ENCODE results near the gene TRAF5.
"Not testable (repeated sequence)": the region's sequence is repeated elsewhere in the genome, so short reads cannot be mapped to it uniquely, and the experiment has no call there.

- not testable (repeated sequence) for TF ChIP-seq CTCF (IDR thresholded peaks at IDR 0.05); ZNF512 (CRISPR knock-in tag; IDR thresholded peaks at IDR 0.05; ENCODE audit: borderline replicate concordance); ZNF671 (CRISPR knock-in tag; IDR thresholded peaks at IDR 0.05); E2F5 (CRISPR knock-in tag; IDR thresholded peaks at IDR 0.05); ZBTB43 (CRISPR knock-in tag; IDR thresholded peaks at IDR 0.05); ATF2 (CRISPR knock-in tag; IDR thresholded peaks at IDR 0.05; ENCODE audit: borderline replicate concordance, low read depth); MAX (CRISPR knock-in tag; IDR thresholded peaks at IDR 0.05); JUN (CRISPR knock-in tag; IDR thresholded peaks at IDR 0.05); NR2C2 (CRISPR knock-in tag; IDR thresholded peaks at IDR 0.05); FOXK1 (CRISPR knock-in tag; IDR thresholded peaks at IDR 0.05)
Observed at GRCh38 chr1:211352055-211352454, 25.4 kb downstream of the TRAF5 start.
